ENCODE measurements around the gene ITM2C.

The ITM2C gene

DNA sequence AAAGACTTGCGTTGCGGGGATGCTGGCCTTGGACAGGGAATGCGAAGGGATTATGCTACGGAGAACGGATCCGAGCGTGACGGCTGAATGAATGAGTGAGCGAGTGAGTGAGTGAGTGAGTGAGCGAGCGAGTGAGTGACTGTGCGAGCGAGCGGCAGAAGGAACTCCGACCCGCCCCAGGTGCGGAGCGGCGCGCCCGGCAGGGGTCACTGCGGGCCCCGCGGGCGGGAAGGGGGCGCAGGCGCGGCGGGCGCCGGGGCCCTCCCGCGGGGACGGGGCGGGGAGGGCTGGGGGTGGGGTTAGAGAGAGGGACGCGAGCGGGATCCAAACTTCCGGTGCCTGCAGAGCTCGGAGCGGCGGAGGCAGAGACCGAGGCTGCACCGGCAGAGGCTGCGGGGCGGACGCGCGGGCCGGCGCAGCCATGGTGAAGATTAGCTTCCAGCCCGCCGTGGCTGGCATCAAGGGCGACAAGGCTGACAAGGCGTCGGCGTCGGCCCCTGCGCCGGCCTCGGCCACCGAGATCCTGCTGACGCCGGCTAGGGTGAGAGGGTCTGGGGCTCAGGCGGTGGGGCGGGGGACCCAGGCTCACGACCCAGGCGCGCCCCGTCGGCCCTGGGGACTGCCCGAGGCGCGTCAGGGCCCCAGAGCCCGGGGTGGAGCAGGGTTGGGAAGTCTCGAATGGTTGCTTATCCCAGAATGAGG is at the start of gene ITM2C:
Gene ITM2C (plus strand): TSS at position 338 of the 702 bp plus-strand sequence. CDS start 84 bp downstream, at position 422.
- DNase-seq (ENCODE audit: low read depth in 2 of 2) = peak; percentile 51 to 72
- peak within 1 kb of the TSS; percentile 56 to 78 for H3K4me3 ChIP-seq (replicated peaks in 1 of 2; ENCODE audit: low read depth in 2 of 2, low read length in 2 of 2)
- peak; percentile 7 for TF ChIP-seq CTCF (IDR thresholded peaks at IDR 0.05; ENCODE audit: low read depth, low read length)

DNA sequence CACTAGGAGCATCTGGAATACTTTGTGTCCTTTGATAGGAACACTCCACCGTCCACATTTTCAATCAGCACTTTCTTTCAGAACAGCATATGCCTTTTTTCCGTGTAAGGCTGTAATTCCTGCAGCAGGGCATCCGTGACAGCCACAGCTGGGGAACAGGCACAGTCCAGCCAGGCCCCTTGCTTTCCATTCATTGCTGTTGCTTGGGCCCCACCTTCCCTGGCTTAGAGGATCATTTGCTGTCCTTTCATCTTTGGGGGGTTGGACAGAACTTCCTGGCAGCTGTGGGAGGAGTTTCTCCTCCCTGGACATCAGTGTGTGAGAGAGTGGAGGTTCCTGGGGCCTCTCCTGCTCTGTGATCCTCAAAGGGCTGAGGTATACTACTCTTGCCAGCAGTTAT is 49.7 kb upstream of the ITM2C start:
- no peak overlapping the region for H3K4me3 ChIP-seq (replicated peaks in 1 of 2; ENCODE audit: low read depth in 2 of 2, low read length in 2 of 2)
- DNase-seq (ENCODE audit: low read depth in 2 of 2) = no peak
- no peak for TF ChIP-seq CTCF (IDR thresholded peaks at IDR 0.05; ENCODE audit: low read depth, low read length)

DNA sequence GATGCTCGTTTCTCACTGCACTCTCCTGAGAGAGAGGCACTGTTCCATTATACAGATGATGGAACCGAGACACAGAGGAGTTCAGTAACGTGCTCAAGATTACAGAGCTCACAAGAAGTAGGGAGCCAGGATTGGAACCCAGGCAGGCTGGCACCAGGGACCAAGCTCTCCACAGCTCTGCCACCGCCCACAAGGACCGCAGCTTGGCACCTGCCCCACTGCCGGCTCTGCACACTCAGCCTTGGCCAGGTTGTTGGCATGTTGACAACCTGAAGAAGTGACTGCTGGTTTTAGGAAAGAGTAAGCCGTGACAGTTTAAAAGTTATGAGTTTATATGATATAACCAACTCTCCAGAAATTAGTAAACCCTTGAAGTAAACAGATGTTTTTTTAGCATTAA is 48.0 kb upstream of the ITM2C start:
- no peak overlapping the region for H3K4me3 ChIP-seq (replicated peaks in 1 of 2; ENCODE audit: low read depth in 2 of 2, low read length in 2 of 2)
- no peak for TF ChIP-seq CTCF (IDR thresholded peaks at IDR 0.05; ENCODE audit: low read depth, low read length)
- no peak for DNase-seq (ENCODE audit: low read depth in 2 of 2)

DNA sequence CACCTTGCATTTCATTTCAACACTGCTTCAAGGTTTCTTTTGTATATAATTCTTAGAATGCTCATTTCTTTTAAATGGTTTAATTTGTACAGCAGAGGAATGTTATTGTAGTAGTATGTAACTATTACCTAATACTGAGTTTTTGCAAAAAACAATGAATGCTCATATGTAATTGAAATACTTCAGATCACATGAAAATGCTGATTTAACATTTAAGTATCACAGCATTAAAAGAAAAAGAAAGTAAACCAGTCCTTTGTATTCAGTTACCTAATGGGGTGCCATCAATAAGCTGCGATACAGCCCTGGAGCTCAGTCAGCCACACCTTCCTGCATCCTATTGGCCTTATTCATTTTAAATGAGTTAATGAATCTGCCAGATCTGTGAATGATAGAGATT is 45.3 kb upstream of the ITM2C start:
- H3K4me3 ChIP-seq (replicated peaks in 1 of 2; ENCODE audit: low read depth in 2 of 2, low read length in 2 of 2) = no peak overlapping the region
- DNase-seq (ENCODE audit: low read depth in 2 of 2) = no peak
- TF ChIP-seq CTCF (IDR thresholded peaks at IDR 0.05; ENCODE audit: low read depth, low read length) = no peak

- H3K4me3 ChIP-seq (replicated peaks in 1 of 2; ENCODE audit: low read depth in 2 of 2, low read length in 2 of 2) = no peak overlapping the region
- TF ChIP-seq CTCF (IDR thresholded peaks at IDR 0.05; ENCODE audit: low read depth, low read length) = no peak
- no peak for DNase-seq (ENCODE audit: low read depth in 2 of 2)
Observed at GRCh38 chr2:230821261-230821990, 43.3 kb upstream of the ITM2C start.

GRCh38 chr2:230821991-230822520 is 42.7 kb upstream of the ITM2C start:
- TF ChIP-seq CTCF (IDR thresholded peaks at IDR 0.05; ENCODE audit: low read depth, low read length) = no peak
- DNase-seq (ENCODE audit: low read depth in 2 of 2) = no peak
- no peak overlapping the region for H3K4me3 ChIP-seq (replicated peaks in 1 of 2; ENCODE audit: low read depth in 2 of 2, low read length in 2 of 2)

Measured in cardiac fibroblast (primary cell).